CD14-positive monocyte (primary cell): ENCODE measurements around the gene SLC9A9. TPM values are rescaled to one million over a fixed set of nuclear protein-coding genes. Genes with fewer than 3 reads are reported as not detected.

Experiments
- DNase-seq, 3 donors: peaks; one replicate each; pipeline ENCODE4 v3.0.0-alpha.2; 2011 to 2022
- H2AFZ ChIP-seq: 2 replicates; pipeline ENCODE4 v1.6.0; 2012; ENCODE audit warnings: mild to moderate bottlenecking, low read depth, low read length, inconsistent platforms; ENCODE audit not compliant: insufficient read depth, poor library complexity, severe bottlenecking
- H3K27ac ChIP-seq, 2 donors: 1 replicate in 1 of 2; 2 replicates in 1 of 2; pipeline ENCODE4 v1.5.1; 2012 to 2013; ENCODE audit warnings: low read length in 2 of 2, control low read depth in 1 of 2, inconsistent platforms in 1 of 2, low read depth in 1 of 2, mild to moderate bottlenecking in 1 of 2
- H3K27me3 ChIP-seq, 2 donors: one replicate each; pipeline versions ENCODE4 v1.6.0 to v1.6.1; 2011 to 2013; ENCODE audit warnings: low read length in 2 of 2; ENCODE audit not compliant: control insufficient read depth in 2 of 2, insufficient read depth in 2 of 2
- H3K36me3 ChIP-seq, 2 donors: replicated peaks in 1 of 2; 1 replicate in 1 of 2; 2 replicates in 1 of 2; pipeline versions ENCODE4 v1.5.1 to v1.6.1; 2012 to 2013; ENCODE audit warnings: low read length in 2 of 2, control low read depth in 1 of 2, inconsistent platforms in 1 of 2, mild to moderate bottlenecking in 1 of 2; ENCODE audit not compliant: insufficient read depth in 2 of 2, control insufficient read depth in 1 of 2
- H3K4me1 ChIP-seq, 2 donors: 1 replicate in 1 of 2; 2 replicates in 1 of 2; pipeline versions ENCODE4 v1.5.1 to v1.6.1; 2012 to 2013; ENCODE audit warnings: low read length in 2 of 2, control low read depth in 1 of 2, inconsistent platforms in 1 of 2, mild to moderate bottlenecking in 1 of 2, moderate library complexity in 1 of 2; ENCODE audit not compliant: insufficient read depth in 2 of 2, control insufficient read depth in 1 of 2
- H3K4me2 ChIP-seq: replicated peaks from 2 replicates; pipeline ENCODE3; 2012; ENCODE audit warnings: low read length, moderate library complexity, mild to moderate bottlenecking; ENCODE audit not compliant: poor library complexity, severe bottlenecking; ENCODE audit errors: extremely low read depth
- H3K4me3 ChIP-seq, 3 experiments: fragments of 200-600 bp in 1 of 3; sonication (generic) in 1 of 3; replicated peaks in 1 of 3; 1 replicate in 2 of 3; 2 replicates in 1 of 3; pipeline ENCODE4 v1.5.1; 2011 to 2013; ENCODE audit warnings: low read length in 3 of 3, mild to moderate bottlenecking in 3 of 3, control low read depth in 2 of 3, low read depth in 2 of 3, inconsistent platforms in 1 of 3, moderate library complexity in 1 of 3
- H3K79me2 ChIP-seq: 2 replicates; pipeline ENCODE4 v1.6.0; 2012; ENCODE audit warnings: mild to moderate bottlenecking, control low read depth, inconsistent platforms, low read length, moderate library complexity; ENCODE audit not compliant: insufficient read depth
- H3K9ac ChIP-seq: 2 replicates; pipeline ENCODE4 v1.6.0; 2017; ENCODE audit warnings: low read length, mild to moderate bottlenecking; ENCODE audit not compliant: insufficient read depth, poor library complexity, severe bottlenecking
- H3K9me3 ChIP-seq, 2 donors: replicated peaks in 1 of 2; 1 replicate in 1 of 2; 2 replicates in 1 of 2; pipeline versions ENCODE4 v1.5.1 to v1.6.1; 2012 to 2013; ENCODE audit warnings: low read length in 2 of 2, control low read depth in 1 of 2; ENCODE audit not compliant: control insufficient read depth in 1 of 2, insufficient read depth in 1 of 2
- H4K20me1 ChIP-seq: 2 replicates; pipeline ENCODE4 v1.6.0; 2012; ENCODE audit warnings: mild to moderate bottlenecking, low read length, control low read depth, moderate library complexity; ENCODE audit not compliant: insufficient read depth
- H3K27ac Mint-ChIP-seq, 7 donors: one replicate each; pipeline ENCODE4 v1.8.0; 2020; ENCODE audit warnings: mild to moderate bottlenecking in 7 of 7, mixed read lengths in 7 of 7, moderate library complexity in 6 of 7, inconsistent platforms in 2 of 7
- H3K27me3 Mint-ChIP-seq, 3 donors: one replicate each; pipeline ENCODE4 v1.8.0; 2021 to 2022; ENCODE audit warnings: low read depth in 3 of 3, mild to moderate bottlenecking in 3 of 3, mixed read lengths in 3 of 3, moderate library complexity in 3 of 3, inconsistent platforms in 1 of 3
- H3K36me3 Mint-ChIP-seq, 2 donors: one replicate each; pipeline ENCODE4 v1.8.0; 2020; ENCODE audit warnings: mixed read lengths in 2 of 2, inconsistent platforms in 1 of 2, mild to moderate bottlenecking in 1 of 2
- H3K4me1 Mint-ChIP-seq: one replicate; pipeline ENCODE4 v1.8.0; 2020; ENCODE audit warnings: mild to moderate bottlenecking, mixed read lengths
- H3K4me3 Mint-ChIP-seq, 2 donors: one replicate each; pipeline ENCODE4 v1.8.0; 2020; ENCODE audit warnings: mild to moderate bottlenecking in 2 of 2, mixed read lengths in 2 of 2, moderate library complexity in 1 of 2
- H3K9me3 Mint-ChIP-seq, 7 donors: one replicate each; pipeline ENCODE4 v1.8.0; 2020 to 2022; ENCODE audit warnings: mixed read lengths in 7 of 7, mild to moderate bottlenecking in 6 of 7, moderate library complexity in 6 of 7, inconsistent platforms in 2 of 7
- CTCF ChIP-seq: fragments of 200-600 bp; IDR thresholded peaks from one replicate; pipeline ENCODE4 v1.8.0; 2022; ENCODE audit warnings: antibody characterized with exemption, mild to moderate bottlenecking
- WGBS: methylation state at CpG from one replicate; pipeline ENCODE4 v1.1.5; 2013; ENCODE audit warnings: missing lambda C conversion rate; ENCODE audit not compliant: insufficient coverage; 5-methylcytosine and 5-hydroxymethylcytosine counted together
- intact Hi-C, 2 donors: fragments of 100-400 bp; cut with micrococcal nuclease; formaldehyde crosslinking; loops; one replicate each; pipeline versions ENCODE4 v1.15.0 to v1.15.1; 2023
- polyA plus RNA-seq, 3 donors: library from polyadenylated mRNA; depleted of rRNA in 1 of 3; unstranded in 2 of 3; stranded (reverse) in 1 of 3; fragments of 300-500 nt in 2 of 3; fragments of >200 nt in 1 of 3; fragmentation: Illumina TruSeq in 2 of 3; gene quantifications; 1 replicate in 2 of 3; 2 replicates in 1 of 3; pipeline ENCODE4 v1.2.3, GENCODE V29; 2012 to 2021

Gene SLC9A9
- polyA plus RNA-seq, 3 donors: 14.1 to 32.8 (median 27.0) TPM

GRCh38 chr3:143716731-143717130, 131.5 kb downstream of the SLC9A9 start:
- peaks cover 10 to 12% of the 10 kb centered on the region in 2 donors for H3K36me3 Mint-ChIP-seq
- H3K27me3 Mint-ChIP-seq: no peaks in the 10 kb centered on the region
- no peak overlapping the region for H3K4me3 Mint-ChIP-seq
- H3K27ac ChIP-seq: no peak overlapping the region
- H2AFZ ChIP-seq: no peak overlapping the region
- no peaks in the 10 kb centered on the region for H3K79me2 ChIP-seq
- DNase-seq: no peak
- peaks cover 13% of the 10 kb centered on the region for H4K20me1 ChIP-seq
- H3K4me3 ChIP-seq: no peak overlapping the region
- peaks cover 0 to 10% (median 3%) of the 10 kb centered on the region in 7 donors for H3K9me3 Mint-ChIP-seq
- no peaks in the 10 kb centered on the region for H3K36me3 ChIP-seq
- H3K4me1 Mint-ChIP-seq: no peaks in the 10 kb centered on the region
- H3K9me3 ChIP-seq: no peaks in the 10 kb centered on the region
- WGBS: 75% methylated on average over 1 of the region's 4 CpGs
- H3K27ac Mint-ChIP-seq: no peak overlapping the region
- intact Hi-C loops: no loop called here
- no peak for TF ChIP-seq CTCF
- no peaks in the 10 kb centered on the region for H3K4me1 ChIP-seq
- H3K27me3 ChIP-seq: no peaks in the 10 kb centered on the region
- no peak overlapping the region for H3K9ac ChIP-seq
- H3K4me2 ChIP-seq: no peak overlapping the region

GRCh38 chr3:143712522-143712921, 135.7 kb downstream of the SLC9A9 start:
- no peak for TF ChIP-seq CTCF
- H3K36me3 Mint-ChIP-seq: peaks cover 0 to 6% of the 10 kb centered on the region in 2 donors
- intact Hi-C loops: no loop called here
- H4K20me1 ChIP-seq: peaks cover 24% of the 10 kb centered on the region
- no peaks in the 10 kb centered on the region for H3K27me3 ChIP-seq
- no peak overlapping the region for H3K27ac ChIP-seq
- no peak overlapping the region for H3K4me2 ChIP-seq
- no peak overlapping the region for H3K9ac ChIP-seq
- no peaks in the 10 kb centered on the region for H3K4me1 ChIP-seq
- no peak for DNase-seq
- no peak overlapping the region for H3K4me3 Mint-ChIP-seq
- H3K27ac Mint-ChIP-seq: no peak overlapping the region
- no peaks in the 10 kb centered on the region for H3K27me3 Mint-ChIP-seq
- H3K9me3 ChIP-seq: no peaks in the 10 kb centered on the region
- H3K36me3 ChIP-seq: no peaks in the 10 kb centered on the region
- no peak overlapping the region for H2AFZ ChIP-seq
- no peaks in the 10 kb centered on the region for H3K79me2 ChIP-seq
- peaks cover 0 to 11% (median 2%) of the 10 kb centered on the region in 7 donors for H3K9me3 Mint-ChIP-seq
- H3K4me3 ChIP-seq: no peak overlapping the region
- H3K4me1 Mint-ChIP-seq: no peaks in the 10 kb centered on the region
